Tongue (tissue), 2 donors: ENCODE data around the gene MARK4. TPM values are rescaled to one million over a fixed set of nuclear protein-coding genes. Genes with fewer than 3 reads are reported as not detected.

Source experiments
- DNase-seq: peaks from one replicate; pipeline ENCODE4 v3.0.0-alpha.2; 2015
- total RNA-seq: library from RNA; depleted of rRNA; stranded (reverse); fragments of >200 nt; gene quantifications from one replicate; pipeline ENCODE4 v1.2.3, GENCODE V29; 2014

Gene MARK4
- total RNA-seq, 1 donor from 2014 or later, result 16.0 TPM

- DNase-seq, result no peak
Observed at GRCh38 chr19:45340899-45341453, 89.9 kb downstream of the MARK4 start.

DNA sequence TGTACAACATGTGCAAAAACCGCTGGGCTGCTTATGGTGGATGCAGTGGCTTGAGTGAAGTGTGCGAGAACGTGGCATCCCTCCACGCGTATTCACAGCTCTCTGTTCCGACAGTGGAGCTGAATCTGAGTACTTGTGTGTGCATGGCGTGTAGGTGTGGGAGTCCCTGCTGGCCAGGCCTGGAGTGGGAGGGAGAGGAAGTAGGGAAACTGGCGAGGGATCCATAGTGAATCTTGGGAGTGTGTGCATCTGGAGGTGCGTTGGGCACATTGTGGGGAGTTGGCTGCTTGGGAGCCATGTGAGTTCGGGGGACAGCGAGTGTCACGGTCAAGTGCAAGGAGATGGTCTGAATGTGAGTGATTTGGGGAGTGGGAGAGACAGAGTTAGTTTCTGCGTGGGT lies 91.8 kb downstream of the MARK4 start:
- DNase-seq, result no peak

DNA sequence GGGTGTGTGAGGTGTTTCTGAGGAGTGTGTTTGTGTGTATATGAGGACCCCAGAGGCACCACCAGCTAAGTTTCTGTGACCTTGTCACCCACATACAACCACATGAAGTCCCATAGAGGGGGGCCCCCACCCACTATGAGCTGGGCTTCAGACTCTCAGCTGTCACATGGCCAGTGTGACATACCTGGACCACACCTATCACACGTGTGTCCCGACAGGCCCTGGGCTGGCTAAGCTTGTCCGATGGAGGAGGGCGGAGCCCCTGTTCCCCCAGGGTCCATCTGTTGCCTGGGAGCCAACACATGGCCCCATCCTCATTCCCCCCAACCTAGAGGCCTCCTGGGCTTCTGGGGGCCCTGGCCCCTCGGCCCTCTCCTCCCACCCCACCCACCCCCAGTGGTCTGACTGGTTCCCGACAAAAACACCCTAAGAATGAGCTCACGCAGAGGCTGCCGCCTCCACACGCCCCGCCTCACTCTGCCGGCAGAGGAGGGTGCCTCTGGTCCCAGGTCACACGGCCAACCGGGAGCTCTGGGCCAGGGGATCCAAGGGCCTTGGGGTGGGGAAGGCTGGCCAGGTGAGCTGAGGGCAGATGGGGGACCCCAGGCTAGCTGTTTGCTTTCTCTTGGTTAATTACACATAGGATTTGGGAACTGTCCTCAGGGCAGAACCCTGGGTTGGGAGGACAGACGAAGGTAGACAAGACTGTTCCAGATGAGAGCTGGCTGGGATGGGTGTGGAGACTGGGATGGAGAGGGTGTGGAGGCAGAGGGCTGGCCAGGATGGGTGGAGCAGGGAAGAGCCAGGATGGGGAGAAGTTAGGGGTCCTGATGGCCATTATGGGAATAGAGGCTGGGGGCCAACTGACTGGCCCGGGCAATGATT lies 93.8 kb downstream of the MARK4 start:
- DNase-seq, result peak; percentile 45

DNA sequence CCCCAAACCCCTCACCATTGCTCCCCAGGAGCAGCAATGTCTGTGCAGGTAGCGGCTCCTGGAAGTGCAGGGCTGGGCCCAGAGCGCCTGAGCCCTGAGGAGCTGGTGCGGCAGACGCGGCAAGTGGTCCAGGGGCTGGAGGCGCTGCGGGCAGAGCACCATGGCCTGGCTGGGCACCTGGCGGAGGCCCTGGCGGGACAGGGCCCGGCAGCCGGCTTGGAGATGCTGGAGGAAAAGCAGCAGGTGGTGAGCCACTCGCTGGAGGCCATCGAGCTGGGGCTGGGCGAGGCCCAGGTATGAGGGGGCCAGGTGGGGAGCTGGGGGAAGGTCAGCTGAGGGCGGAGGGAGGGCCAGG lies 94.4 kb downstream of the MARK4 start:
- DNase-seq, result no peak

- DNase-seq, result no peak
Observed at GRCh38 chr19:45346449-45346848, 95.4 kb downstream of the MARK4 start.

GRCh38 chr19:45347570-45348366 lies 96.7 kb downstream of the MARK4 start:
- no peak for DNase-seq

DNA sequence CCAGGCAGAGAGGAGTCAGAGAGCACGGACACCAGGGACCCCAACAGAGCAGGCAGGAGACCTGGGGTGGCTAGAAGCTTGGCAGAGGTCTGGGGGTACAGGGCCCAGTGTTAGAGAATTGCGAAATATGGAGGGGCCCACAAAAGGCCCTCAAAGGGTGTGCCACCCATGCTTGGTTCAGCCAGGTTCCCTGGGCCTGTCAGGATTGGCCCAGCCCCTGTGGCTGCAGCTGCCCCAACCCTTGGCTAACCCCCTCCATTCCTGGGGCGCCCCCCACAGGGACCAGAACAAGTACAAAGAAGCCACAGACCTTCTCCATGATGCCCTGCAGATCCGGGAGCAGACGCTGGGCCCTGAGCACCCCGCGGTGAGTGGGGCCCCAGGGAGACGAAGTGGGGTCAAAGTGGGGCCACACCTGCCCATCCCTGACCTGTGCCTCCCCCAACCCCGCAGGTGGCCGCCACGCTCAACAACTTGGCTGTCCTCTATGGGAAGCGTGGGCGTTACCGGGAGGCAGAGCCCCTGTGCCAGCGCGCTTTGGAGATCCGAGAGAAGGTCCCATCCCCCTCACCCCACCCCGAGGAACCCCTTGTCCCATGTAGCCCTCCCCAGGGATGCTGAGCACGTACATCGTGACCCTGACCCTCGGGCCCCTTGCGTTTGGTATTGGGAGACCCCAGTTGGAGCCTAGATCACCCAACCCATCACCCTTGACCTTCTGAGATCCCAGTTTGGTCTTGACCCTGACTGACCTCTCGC lies 97.5 kb downstream of the MARK4 start:
- DNase-seq, result no peak

GRCh38 chr19:45349126-45349415 lies 98.0 kb downstream of the MARK4 start:
- no peak for DNase-seq

DNA sequence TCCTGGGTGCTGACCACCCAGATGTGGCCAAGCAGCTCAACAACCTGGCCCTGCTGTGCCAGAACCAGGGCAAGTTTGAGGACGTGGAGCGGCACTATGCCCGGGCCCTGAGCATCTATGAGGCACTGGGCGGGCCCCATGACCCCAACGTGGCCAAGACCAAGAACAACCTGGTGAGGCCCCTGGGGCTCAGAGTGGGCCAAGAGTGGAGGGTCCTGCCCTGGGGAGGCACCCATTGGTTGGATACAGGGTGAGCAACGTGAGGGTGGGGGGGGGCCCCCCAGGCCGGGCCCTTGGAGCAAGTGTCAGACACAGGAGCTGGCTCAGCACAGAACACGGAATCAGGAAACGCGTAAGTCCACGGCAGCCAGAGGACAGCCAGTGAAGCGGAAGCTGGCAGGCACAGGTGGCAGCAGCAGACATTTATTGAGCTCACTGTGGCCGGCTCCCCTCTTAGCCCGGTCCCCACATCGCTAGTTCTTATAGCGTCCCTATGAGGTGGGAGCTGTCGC lies 98.4 kb downstream of the MARK4 start:
- no peak for DNase-seq

GRCh38 chr19:45350477-45351058 lies 99.5 kb downstream of the MARK4 start:
- no peak for DNase-seq

DNA sequence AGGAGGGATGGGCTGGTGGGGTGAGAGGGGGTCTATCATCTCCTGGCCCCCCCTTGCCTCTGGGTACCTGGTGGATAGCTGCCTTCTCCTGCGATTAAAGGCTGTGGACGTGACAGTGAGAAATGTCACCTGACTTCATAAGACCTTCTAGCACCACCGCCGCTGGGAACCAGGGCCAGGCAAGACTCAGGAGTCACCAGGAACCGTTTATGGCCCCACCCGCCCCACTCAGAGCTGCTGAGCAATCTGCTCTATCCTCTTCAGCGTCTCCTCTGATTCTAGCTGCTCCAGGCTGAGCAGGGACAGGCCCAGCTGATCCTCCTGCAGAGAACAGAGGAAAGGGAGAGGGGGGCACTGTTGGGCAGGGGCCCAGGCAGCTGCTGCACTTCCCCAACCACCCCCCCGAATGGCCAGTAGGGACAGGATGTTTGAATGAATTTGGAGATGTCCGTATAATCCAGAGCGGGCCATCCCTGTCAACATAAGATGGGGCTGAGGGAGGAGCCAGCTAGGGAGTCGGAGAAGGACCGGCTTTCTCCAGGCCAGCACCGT lies 100.4 kb downstream of the MARK4 start:
- DNase-seq, result no peak

GRCh38 chr19:45352062-45352461 lies 101.0 kb downstream of the MARK4 start:
- no peak for DNase-seq

GRCh38 chr19:45352471-45352870 lies 101.4 kb downstream of the MARK4 start:
- DNase-seq, result no peak

GRCh38 chr19:45352914-45353796 lies 102.1 kb downstream of the MARK4 start:
- DNase-seq, result no peak

GRCh38 chr19:45354241-45354842 lies 103.3 kb downstream of the MARK4 start:
- DNase-seq, result no peak

Other genes with a start within 250 kb of the MARK4 start
- gene RELB, start 249.8 kb upstream of the MARK4 start, total RNA-seq, result 9.5 TPM
- gene CLASRP, start 212.2 kb upstream of the MARK4 start, total RNA-seq, result 24.7 TPM
- not detected for gene ZNF296, start 174.8 kb upstream of the MARK4 start, total RNA-seq
- 12.5 TPM for gene GEMIN7, start 172.0 kb upstream of the MARK4 start, total RNA-seq
- gene PPP1R37, start 158.1 kb upstream of the MARK4 start, total RNA-seq, result 27.7 TPM
- 1.2 TPM for gene NKPD1, start 90.3 kb upstream of the MARK4 start, total RNA-seq
- gene TRAPPC6A, start 73.0 kb upstream of the MARK4 start, total RNA-seq, result 8.1 TPM
- gene BLOC1S3, start 72.5 kb upstream of the MARK4 start, total RNA-seq, result 10.4 TPM
- 4.0 TPM for gene EXOC3L2, start 5.9 kb upstream of the MARK4 start, total RNA-seq
- gene CKM, start 71.6 kb downstream of the MARK4 start, total RNA-seq, result 4,756 TPM
- gene KLC3, start 89.5 kb downstream of the MARK4 start, total RNA-seq, result 13.7 TPM
- 6.2 TPM for gene ERCC2, start 119.3 kb downstream of the MARK4 start, total RNA-seq
- 20.5 TPM for gene PPP1R13L, start 153.8 kb downstream of the MARK4 start, total RNA-seq
- gene POLR1G, start 155.4 kb downstream of the MARK4 start, total RNA-seq, result 6.3 TPM
- 89.4 TPM for gene ERCC1, start 172.6 kb downstream of the MARK4 start, total RNA-seq
- gene FOSB, start 216.7 kb downstream of the MARK4 start, total RNA-seq, result 5.0 TPM
- 73.1 TPM for gene RTN2, start 245.8 kb downstream of the MARK4 start, total RNA-seq
- 1.4 TPM for gene PPM1N, start 247.2 kb downstream of the MARK4 start, total RNA-seq